GM19324 (cell line): ENCODE results near the gene SIM2.

Experiments
- ATAC-seq: cut with Tn5 transposase; IDR thresholded peaks from one replicate; pipeline ENCODE4 v1.9.1; 2021; ENCODE audit warnings: mild to moderate bottlenecking, moderate library complexity; ENCODE audit not compliant: unreplicated experiment, low FRiP score

SIM2 gene

GRCh38 chr21:36791180-36791579 lies 92.3 kb downstream of the SIM2 start:
- ATAC-seq, result no peak

- ATAC-seq, result no peak
Measured at GRCh38 chr21:36791695-36792470, 93.0 kb downstream of the SIM2 start.

- no peak for ATAC-seq
Measured at GRCh38 chr21:36792505-36792967, 93.6 kb downstream of the SIM2 start.

GRCh38 chr21:36796070-36796469 lies 97.2 kb downstream of the SIM2 start:
- no peak for ATAC-seq

GRCh38 chr21:36798491-36798890 lies 99.6 kb downstream of the SIM2 start:
- no peak for ATAC-seq
